Measurements from ENCODE around the gene EIF4B. TPM values are rescaled to one million over a fixed set of nuclear protein-coding genes. Genes with fewer than 3 reads are reported as not detected.

EIF4B gene
- total and polyA plus RNA-seq, 2 of the 8 experiments (the other 6 are each of a cell fraction or from before 2014, with no cell fraction given) = 269 to 816 TPM

DNA sequence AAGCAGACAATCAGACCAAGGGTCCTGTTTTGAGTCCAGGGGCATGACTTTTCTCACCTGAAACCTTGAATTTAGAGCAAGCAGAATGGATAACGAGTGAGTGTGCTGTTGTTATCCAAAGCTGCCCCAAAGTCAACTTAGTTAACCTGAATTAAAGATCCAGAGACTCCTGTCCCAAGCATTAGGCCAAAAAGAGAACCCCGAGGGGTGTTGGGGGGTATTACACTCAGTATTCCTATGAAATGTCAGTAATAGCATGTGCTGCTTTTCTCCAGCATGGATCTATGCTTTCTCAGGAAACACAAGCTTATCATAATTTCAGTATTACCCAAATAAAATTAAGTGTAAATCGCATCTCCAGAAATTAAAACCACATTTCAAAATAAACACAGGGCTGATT, 19.0 kb downstream of the EIF4B start:
- H4K91ac ChIP-seq (replicated peaks; ENCODE audit: insufficient read length, low read length) = no peak overlapping the region
- no peak overlapping the region for H3K4me2 ChIP-seq (ENCODE audit: insufficient read depth in 1 of 2, low read depth in 2 of 2, low read length in 2 of 2)
- no peaks in the 10 kb centered on the region for H3K4me1 ChIP-seq (replicated peaks in 1 of 4; ENCODE audit: control insufficient read depth in 3 of 4, insufficient read depth in 4 of 4, low read length in 3 of 4)
- DNase-seq (ENCODE audit: low read depth in 1 of 2, low spot score in 2 of 2) (no peak), FAIRE-seq (no peak)
- H3K9me3 ChIP-seq (ENCODE audit: insufficient read depth in 2 of 2, low read depth in 1 of 2, low read length in 1 of 2) = no peaks in the 10 kb centered on the region
- no peak overlapping the region for H3K14ac ChIP-seq (ENCODE audit: insufficient read length)
- no peaks in the 10 kb centered on the region for H3K27me3 ChIP-seq (replicated peaks in 1 of 4; ENCODE audit: control insufficient read depth in 3 of 4, extremely low read depth in 1 of 4, insufficient read depth in 3 of 4, low read length in 3 of 4)
- H3K79me1 ChIP-seq (ENCODE audit: low read depth, low read length) = no peaks in the 10 kb centered on the region; the same call in 1 of the 2 replicates
- no peak overlapping the region for H2AFZ ChIP-seq (ENCODE audit: low read length)
- no peak overlapping the region for H3K4me3 ChIP-seq (ENCODE audit: extremely low read depth in 1 of 4, insufficient read depth in 2 of 4, low read depth in 3 of 4, low read length in 4 of 4)
- 91% methylated on average over 3 of the region's 3 CpGs; no CpG with 5 or more reads in 1 of the 2 experiments for WGBS, 2 experiments (ENCODE audit: extremely low coverage in 1 of 2, insufficient coverage in 1 of 2, insufficient read length in 1 of 2, insufficient replicate concordance in 2 of 2, low coverage in 1 of 2, low lambda C conversion rate in 2 of 2, missing lambda C conversion rate in 1 of 2)
- H2BK120ac ChIP-seq (replicated peaks; ENCODE audit: low read depth, low read length) = no peak overlapping the region
- H4K20me1 ChIP-seq (replicated peaks in 1 of 2; ENCODE audit: control insufficient read depth in 1 of 2, insufficient read depth in 2 of 2, low read length in 2 of 2) = peaks cover 2 to 11% of the 10 kb centered on the region in 2 experiments
- no peak overlapping the region for H2BK15ac ChIP-seq (ENCODE audit: low read length)
- no peak overlapping the region for H4K5ac ChIP-seq (ENCODE audit: insufficient read length, low read depth, low read length)
- H2BK20ac ChIP-seq (ENCODE audit: low read length) = no peak overlapping the region
- no peak overlapping the region for H2AK5ac ChIP-seq (ENCODE audit: low read depth, low read length)
- ChIA-PET CTCF (ENCODE audit: partially characterized antibody) (interaction anchor here (1.1 to 3.5 kb wide), 7 partner anchors 11 to 73 kb away, joined by 3 to 32 read pairs (median 6); no protein-coding TSS in a partner anchor), POLR2A (ENCODE audit: partially characterized antibody) (interaction anchor here (6.9 to 35.6 kb wide), 3 partner anchors 10 to 19 kb away, joined by 63 to 711 read pairs (median 97); partner anchors contain the start of gene EIF4B)
- TF ChIP-seq CBX8 (IDR thresholded peaks at IDR 0.05; ENCODE audit: borderline replicate concordance, low read depth, low read length) (no peak), POLR2A (IDR thresholded peaks at IDR 0.05; ENCODE audit: control extremely low read depth in 1 of 2, low read depth in 2 of 2, low read length in 2 of 2) (no peak), SP2 (IDR thresholded peaks at IDR 0.05; ENCODE audit: low read length) (no peak), GTF2F1 (IDR thresholded peaks at IDR 0.05; ENCODE audit: borderline replicate concordance, low read depth, low read length) (no peak), SP1 (IDR thresholded peaks at IDR 0.05; ENCODE audit: low read depth, low read length) (no peak), SIRT6 (IDR thresholded peaks at IDR 0.05; ENCODE audit: low read length) (no peak), TEAD4 (IDR thresholded peaks at IDR 0.05; ENCODE audit: low read depth, low read length) (no peak)
- TF ChIP-seq, protein P1, sequence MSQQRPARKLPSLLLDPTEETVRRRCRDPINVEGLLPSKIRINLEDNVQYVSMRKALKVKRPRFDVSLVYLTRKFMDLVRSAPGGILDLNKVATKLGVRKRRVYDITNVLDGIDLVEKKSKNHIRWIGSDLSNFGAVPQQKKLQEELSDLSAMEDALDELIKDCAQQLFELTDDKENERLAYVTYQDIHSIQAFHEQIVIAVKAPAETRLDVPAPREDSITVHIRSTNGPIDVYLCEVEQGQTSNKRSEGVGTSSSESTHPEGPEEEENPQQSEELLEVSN (IDR thresholded peaks at IDR 0.05) = no peak
- TF ChIP-seq, protein P2, sequence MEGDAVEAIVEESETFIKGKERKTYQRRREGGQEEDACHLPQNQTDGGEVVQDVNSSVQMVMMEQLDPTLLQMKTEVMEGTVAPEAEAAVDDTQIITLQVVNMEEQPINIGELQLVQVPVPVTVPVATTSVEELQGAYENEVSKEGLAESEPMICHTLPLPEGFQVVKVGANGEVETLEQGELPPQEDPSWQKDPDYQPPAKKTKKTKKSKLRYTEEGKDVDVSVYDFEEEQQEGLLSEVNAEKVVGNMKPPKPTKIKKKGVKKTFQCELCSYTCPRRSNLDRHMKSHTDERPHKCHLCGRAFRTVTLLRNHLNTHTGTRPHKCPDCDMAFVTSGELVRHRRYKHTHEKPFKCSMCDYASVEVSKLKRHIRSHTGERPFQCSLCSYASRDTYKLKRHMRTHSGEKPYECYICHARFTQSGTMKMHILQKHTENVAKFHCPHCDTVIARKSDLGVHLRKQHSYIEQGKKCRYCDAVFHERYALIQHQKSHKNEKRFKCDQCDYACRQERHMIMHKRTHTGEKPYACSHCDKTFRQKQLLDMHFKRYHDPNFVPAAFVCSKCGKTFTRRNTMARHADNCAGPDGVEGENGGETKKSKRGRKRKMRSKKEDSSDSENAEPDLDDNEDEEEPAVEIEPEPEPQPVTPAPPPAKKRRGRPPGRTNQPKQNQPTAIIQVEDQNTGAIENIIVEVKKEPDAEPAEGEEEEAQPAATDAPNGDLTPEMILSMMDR (IDR thresholded peaks at IDR 0.05; ENCODE audit: control extremely low read depth in 1 of 3, insufficient read depth in 1 of 3, low read depth in 1 of 3, low read length in 3 of 3) = no peak
- H3K9ac ChIP-seq (replicated peaks in 1 of 4; ENCODE audit: extremely low read depth in 1 of 4, low read depth in 3 of 4, low read length in 3 of 4) = no peak overlapping the region
- H3K79me2 ChIP-seq (ENCODE audit: control insufficient read depth in 1 of 2, insufficient read depth in 2 of 2, low read length in 2 of 2) = peaks cover 0 to 11% of the 10 kb centered on the region in 2 experiments; a peak in 1 of 4 replicates
- peaks cover 26 to 95% (median 73%) of the 10 kb centered on the region in 4 experiments for H3K36me3 ChIP-seq (ENCODE audit: control insufficient read depth in 2 of 4, insufficient read depth in 4 of 4, low read length in 3 of 4)
- no peak overlapping the region for H3K4ac ChIP-seq (replicated peaks; ENCODE audit: insufficient read length, low read depth, low read length)
- H2BK12ac ChIP-seq (ENCODE audit: low read depth, low read length) = no peak overlapping the region
- no peak overlapping the region for H3K23ac ChIP-seq (ENCODE audit: insufficient read length)
- no peaks in the 10 kb centered on the region for H3K23me2 ChIP-seq (ENCODE audit: low read depth, low read length)
- H3K56ac ChIP-seq (replicated peaks; ENCODE audit: insufficient read length, low read depth, low read length) = no peak overlapping the region
- no peak overlapping the region for H2BK5ac ChIP-seq (ENCODE audit: low read depth, low read length)
- H3K18ac ChIP-seq (ENCODE audit: extremely low read depth, low read length) = no peak overlapping the region
- no peak overlapping the region for H3K27ac ChIP-seq (ENCODE audit: low read depth, low read length)
- H4K8ac ChIP-seq (ENCODE audit: extremely low read depth, insufficient read depth, low read length) = no peak overlapping the region
